Neural progenitor cell (in vitro differentiated cells): ENCODE data around the gene PROCR. TPM values are rescaled to one million over a fixed set of nuclear protein-coding genes. Genes with fewer than 3 reads are reported as not detected.

ENCODE experiments used
- DNase-seq: peaks from one replicate; pipeline ENCODE4 v3.0.0-alpha.2; 2016; ENCODE audit warnings: low spot score
- H2AFZ ChIP-seq: fragments of 200-600 bp; sonication (generic); replicated peaks from 2 replicates; pipeline ENCODE4 v1.6.1; 2016; ENCODE audit warnings: antibody characterized with exemption
- H3F3A ChIP-seq: fragments of 200-600 bp; sonication (generic); 2 replicates; pipeline ENCODE4 v1.6.1; 2016; ENCODE audit warnings: antibody characterized with exemption, low read depth
- H3K27ac ChIP-seq: fragments of 200-600 bp; sonication (generic); 2 replicates; pipeline ENCODE4 v1.5.1; 2016; ENCODE audit warnings: mild to moderate bottlenecking
- H3K27me3 ChIP-seq: fragments of 200-600 bp; sonication (generic); 2 replicates; pipeline ENCODE4 v1.6.1; 2016; ENCODE audit warnings: mild to moderate bottlenecking, moderate library complexity
- H3K36me3 ChIP-seq: fragments of 200-600 bp; sonication (generic); 2 replicates; pipeline ENCODE4 v1.5.1; 2016
- H3K4me1 ChIP-seq: fragments of 200-600 bp; sonication (generic); 2 replicates; pipeline ENCODE4 v1.6.1; 2016; ENCODE audit warnings: mixed run types
- H3K4me2 ChIP-seq: fragments of 200-600 bp; sonication (generic); 2 replicates; pipeline ENCODE4 v1.6.1; 2016
- H3K4me3 ChIP-seq: fragments of 200-600 bp; sonication (generic); 2 replicates; pipeline ENCODE4 v1.5.1; 2016
- H3K79me2 ChIP-seq: fragments of 200-600 bp; sonication (generic); 2 replicates; pipeline ENCODE4 v1.6.1; 2016; ENCODE audit warnings: low read depth
- H3K9ac ChIP-seq: fragments of 200-600 bp; sonication (generic); 2 replicates; pipeline ENCODE4 v1.6.1; 2016
- H3K9me3 ChIP-seq: fragments of 200-600 bp; sonication (generic); 2 replicates; pipeline ENCODE4 v1.5.1; 2016; ENCODE audit warnings: low read depth
- H4K20me1 ChIP-seq: fragments of 200-600 bp; sonication (generic); 2 replicates; pipeline ENCODE4 v1.6.1; 2016; ENCODE audit warnings: low read depth
- H3K27ac Mint-ChIP-seq: 3 replicates; pipeline ENCODE4 v1.8.0; 2021; ENCODE audit warnings: mixed read lengths
- H3K27me3 Mint-ChIP-seq: 2 replicates; pipeline ENCODE4 v1.8.0; 2022; ENCODE audit warnings: low read depth, mild to moderate bottlenecking, inconsistent platforms, moderate library complexity, mixed read lengths; ENCODE audit not compliant: insufficient read depth
- H3K36me3 Mint-ChIP-seq: 3 replicates; pipeline ENCODE4 v1.8.0; 2021; ENCODE audit warnings: mixed read lengths
- H3K4me1 Mint-ChIP-seq: 3 replicates; pipeline ENCODE4 v1.8.0; 2021; ENCODE audit warnings: mixed read lengths
- H3K4me3 Mint-ChIP-seq: 3 replicates; pipeline ENCODE4 v1.8.0; 2021; ENCODE audit warnings: mild to moderate bottlenecking, moderate library complexity, mixed read lengths
- H3K9me3 Mint-ChIP-seq: 3 replicates; pipeline ENCODE4 v1.8.0; 2020; ENCODE audit warnings: mixed read lengths
- CTCF ChIP-seq: fragments of 200-600 bp; sonication (generic); IDR thresholded peaks from 2 replicates; pipeline ENCODE4 v1.5.1; 2017; ENCODE audit warnings: antibody characterized with exemption, mild to moderate bottlenecking
- EZH2 ChIP-seq: fragments of 200-600 bp; sonication (generic); IDR thresholded peaks from 2 replicates; pipeline ENCODE4 v1.6.1; 2017; ENCODE audit warnings: antibody characterized with exemption, mild to moderate bottlenecking, moderate library complexity
- EZH2phosphoT487 ChIP-seq: fragments of 200-600 bp; sonication (generic); IDR thresholded peaks from 2 replicates; pipeline ENCODE4 v1.6.1; 2017; ENCODE audit warnings: antibody characterized with exemption
- total RNA-seq: library from RNA; depleted of rRNA; stranded (reverse); fragments of >200 nt; gene quantifications from 2 replicates; pipeline ENCODE4 v1.2.3, GENCODE V29; 2015; ENCODE audit warnings: low replicate concordance

Gene PROCR
- total RNA-seq, 1 donor from 2014 or later: 3.1 TPM

- Histone ChIP-seq H2AFZ (no peak overlapping the region), H3K27me3 (no peaks in the 10 kb centered on the region), H3K4me1 (no peaks in the 10 kb centered on the region), H3K9me3 (no peaks in the 10 kb centered on the region), H3K79me2 (no peaks in the 10 kb centered on the region), H3K9ac (no peak overlapping the region), H3K36me3 (no peaks in the 10 kb centered on the region), H3K4me2 (no peak overlapping the region), H4K20me1 (no peaks in the 10 kb centered on the region), H3K4me3 (no peak overlapping the region), H3F3A (peaks cover 6% of the 10 kb centered on the region), H3K27ac (no peak overlapping the region)
- DNase-seq: no peak
- TF ChIP-seq EZH2 (no peak), CTCF (no peak), EZH2phosphoT487 (no peak)
- Mint-ChIP-seq H3K27me3 (no peaks in the 10 kb centered on the region), H3K4me3 (no peak overlapping the region), H3K27ac (no peak overlapping the region), H3K4me1 (no peaks in the 10 kb centered on the region), H3K9me3 (peaks cover 3% of the 10 kb centered on the region), H3K36me3 (no peaks in the 10 kb centered on the region)
Measured at GRCh38 chr20:35206802-35207201, 34.9 kb downstream of the PROCR start.

GRCh38 chr20:35207950-35208611 lies 36.2 kb downstream of the PROCR start:
- H3K4me3 Mint-ChIP-seq: no peak overlapping the region
- no peaks in the 10 kb centered on the region for H3K4me1 ChIP-seq
- no peaks in the 10 kb centered on the region for H3K36me3 ChIP-seq
- H3K27me3 Mint-ChIP-seq: no peaks in the 10 kb centered on the region
- H3K36me3 Mint-ChIP-seq: no peaks in the 10 kb centered on the region
- H2AFZ ChIP-seq: no peak overlapping the region
- peak; percentile 85 for DNase-seq
- H3K79me2 ChIP-seq: no peaks in the 10 kb centered on the region
- no peak overlapping the region for H3K9ac ChIP-seq
- H3K4me3 ChIP-seq: no peak overlapping the region
- peak; percentile 87 for TF ChIP-seq CTCF
- TF ChIP-seq EZH2: no peak
- H3K9me3 ChIP-seq: no peaks in the 10 kb centered on the region
- no peak overlapping the region for H3K27ac Mint-ChIP-seq
- no peak overlapping the region for H3K27ac ChIP-seq
- no peaks in the 10 kb centered on the region for H4K20me1 ChIP-seq
- no peaks in the 10 kb centered on the region for H3K4me1 Mint-ChIP-seq
- H3K9me3 Mint-ChIP-seq: peaks cover 3% of the 10 kb centered on the region
- H3F3A ChIP-seq: peaks cover 6% of the 10 kb centered on the region
- no peak overlapping the region for H3K4me2 ChIP-seq
- no peaks in the 10 kb centered on the region for H3K27me3 ChIP-seq

- Histone ChIP-seq H3K36me3 (no peaks in the 10 kb centered on the region), H3K27me3 (no peaks in the 10 kb centered on the region), H3K4me1 (no peaks in the 10 kb centered on the region), H3K4me3 (no peak overlapping the region), H3K9ac (no peak overlapping the region), H3F3A (no peaks in the 10 kb centered on the region), H3K27ac (no peak overlapping the region), H2AFZ (no peak overlapping the region), H3K4me2 (no peak overlapping the region), H3K9me3 (no peaks in the 10 kb centered on the region), H3K79me2 (no peaks in the 10 kb centered on the region), H4K20me1 (no peaks in the 10 kb centered on the region)
- DNase-seq: no peak
- Mint-ChIP-seq H3K9me3 (no peaks in the 10 kb centered on the region), H3K27me3 (peaks cover 8% of the 10 kb centered on the region), H3K36me3 (no peaks in the 10 kb centered on the region), H3K27ac (no peak overlapping the region), H3K4me1 (no peaks in the 10 kb centered on the region), H3K4me3 (no peak overlapping the region)
- TF ChIP-seq EZH2phosphoT487 (no peak), EZH2 (no peak), CTCF (no peak)
Measured at GRCh38 chr20:35215066-35215956, 43.4 kb downstream of the PROCR start.
